ENCODE results near the gene ABHD15. TPM values are rescaled to one million over a fixed set of nuclear protein-coding genes. Genes with fewer than 3 reads are reported as not detected.

Gene ABHD15
- total and polyA plus RNA-seq, 10 donors = 5.7 to 23.8 (median 13.6) TPM

GRCh38 chr17:29557739-29558116 lies 9.1 kb downstream of the ABHD15 start:
- Histone ChIP-seq H3K36me3 (peaks cover 0 to 10% (median 0%) of the 10 kb centered on the region in 6 donors), H3K27me3 (replicated peaks in 1 of 7) (no peaks in the 10 kb centered on the region), H3K9me3 (no peaks in the 10 kb centered on the region), H3K27ac (peak overlapping the region in 3 of 8 donors; percentile 5 to 39 (median 19)), H3K4me3 (no peak overlapping the region), H3K4me1 (peaks cover 14 to 61% (median 41%) of the 10 kb centered on the region in 6 donors)
- TF ChIP-seq CTCF (IDR thresholded peaks at IDR 0.05 in 8 of 11, conservative IDR thresholded peaks at IDR 0.05 in 3 of 11) (no peak), POLR2A (IDR thresholded peaks at IDR 0.05) (no peak), POLR2AphosphoS5 (IDR thresholded peaks at IDR 0.05) (peak in 1 of 3 donors; percentile 26)
- intact Hi-C loops (cut with DNase I; ENCODE audit: low total_unique reads) = no loop called here
- no peak for DNase-seq

GRCh38 chr17:29557085-29557738 lies 9.6 kb downstream of the ABHD15 start:
- Histone ChIP-seq H3K4me3 (no peak overlapping the region), H3K27ac (peak overlapping the region in 2 of 8 donors; percentile 19 to 39), H3K27me3 (replicated peaks in 1 of 7) (no peaks in the 10 kb centered on the region), H3K4me1 (peaks cover 9 to 56% (median 36%) of the 10 kb centered on the region in 6 donors), H3K9me3 (no peaks in the 10 kb centered on the region), H3K36me3 (peaks cover 0 to 5% (median 0%) of the 10 kb centered on the region in 6 donors)
- 55 to 100% (median 79%) methylated on average over 1 of the region's 1 CpG for WGBS, 5 donors
- DNase-seq = no peak
- intact Hi-C loops (cut with DNase I; ENCODE audit: low total_unique reads) = no loop called here
- TF ChIP-seq CTCF (IDR thresholded peaks at IDR 0.05 in 8 of 11, conservative IDR thresholded peaks at IDR 0.05 in 3 of 11) (no peak), POLR2A (IDR thresholded peaks at IDR 0.05) (no peak), POLR2AphosphoS5 (IDR thresholded peaks at IDR 0.05) (no peak)

GRCh38 chr17:29555840-29556239 lies 11.0 kb downstream of the ABHD15 start:
- intact Hi-C loops (cut with DNase I; ENCODE audit: low total_unique reads) = no loop called here
- Histone ChIP-seq H3K27ac (no peak overlapping the region), H3K9me3 (no peaks in the 10 kb centered on the region), H3K4me1 (peaks cover 0 to 42% (median 22%) of the 10 kb centered on the region in 6 donors), H3K27me3 (replicated peaks in 1 of 7) (no peaks in the 10 kb centered on the region), H3K36me3 (no peaks in the 10 kb centered on the region), H3K4me3 (no peak overlapping the region)
- DNase-seq = no peak
- TF ChIP-seq CTCF (IDR thresholded peaks at IDR 0.05 in 8 of 11, conservative IDR thresholded peaks at IDR 0.05 in 3 of 11) (no peak), POLR2AphosphoS5 (IDR thresholded peaks at IDR 0.05) (no peak), POLR2A (IDR thresholded peaks at IDR 0.05) (no peak)
- WGBS, 5 donors = 80 to 96% (median 88%) methylated on average over 3 of the region's 3 CpGs

GRCh38 chr17:29549177-29549923 lies 17.5 kb downstream of the ABHD15 start:
- Histone ChIP-seq H3K27me3 (replicated peaks in 1 of 7) (no peaks in the 10 kb centered on the region), H3K27ac (no peak overlapping the region), H3K9me3 (no peaks in the 10 kb centered on the region), H3K4me3 (no peak overlapping the region), H3K36me3 (peaks cover 0 to 10% (median 2%) of the 10 kb centered on the region in 6 donors), H3K4me1 (peaks cover 0 to 13% (median 2%) of the 10 kb centered on the region in 6 donors)
- TF ChIP-seq POLR2A (IDR thresholded peaks at IDR 0.05) (no peak), CTCF (IDR thresholded peaks at IDR 0.05 in 8 of 11, conservative IDR thresholded peaks at IDR 0.05 in 3 of 11) (no peak), POLR2AphosphoS5 (IDR thresholded peaks at IDR 0.05) (no peak)
- intact Hi-C loops (cut with DNase I; ENCODE audit: low total_unique reads) = no loop called here
- DNase-seq = no peak
- WGBS, 5 donors = 29 to 55% (median 47%) methylated on average over 5 of the region's 5 CpGs

Measured in spleen (tissue), 11 donors.